Measurements from ENCODE around the gene WDR7. TPM values are rescaled to one million over a fixed set of nuclear protein-coding genes. Genes with fewer than 3 reads are reported as not detected.

The WDR7 gene
- total and polyA plus RNA-seq, 4 experiments from 2014 or later = 22.3 to 50.8 (median 36.2) TPM

- Mint-ChIP-seq H3K4me1 (no peaks in the 10 kb centered on the region), H3K4me3 (no peak overlapping the region), H3K9me3 (peaks cover 0 to 2% (median 0%) of the 10 kb centered on the region in 8 donors), H3K36me3 (peaks cover 57 to 62% of the 10 kb centered on the region in 2 donors), H3K27ac (no peak overlapping the region), H3K27me3 (no peaks in the 10 kb centered on the region)
- intact Hi-C loops (cut with micrococcal nuclease) = no loop called here
- Histone ChIP-seq H3K4me1 (ENCODE audit: insufficient read depth, low read length) (no peaks in the 10 kb centered on the region), H3K27ac (ENCODE audit: low read depth, low read length) (no peak overlapping the region), H3K36me3 (ENCODE audit: insufficient read depth, low read length) (peaks cover 13% of the 10 kb centered on the region), H3K4me3 (ENCODE audit: low read length in 2 of 2) (no peak overlapping the region), H3K9me3 (ENCODE audit: control insufficient read depth in 1 of 2, low read length in 2 of 2) (no peaks in the 10 kb centered on the region), H3K27me3 (ENCODE audit: insufficient read depth, low read length) (no peaks in the 10 kb centered on the region)
- ChIA-PET POLR2A (ENCODE audit: partially characterized antibody) (interaction anchor here (1.2 kb wide), 1 partner anchor 10 kb away, joined by 3 read pairs; no protein-coding TSS in a partner anchor), CTCF (ENCODE audit: partially characterized antibody) (no interaction called here)
- DNase-seq = no peak
Observed at GRCh38 chr18:57029761-57030160, 378.6 kb downstream of the WDR7 start.

GRCh38 chr18:57030417-57030816 is 379.3 kb downstream of the WDR7 start:
- Histone ChIP-seq H3K27me3 (ENCODE audit: insufficient read depth, low read length) (no peaks in the 10 kb centered on the region), H3K36me3 (ENCODE audit: insufficient read depth, low read length) (peaks cover 13% of the 10 kb centered on the region), H3K4me1 (ENCODE audit: insufficient read depth, low read length) (no peaks in the 10 kb centered on the region), H3K4me3 (ENCODE audit: low read length in 2 of 2) (no peak overlapping the region), H3K27ac (ENCODE audit: low read depth, low read length) (no peak overlapping the region), H3K9me3 (ENCODE audit: control insufficient read depth in 1 of 2, low read length in 2 of 2) (no peaks in the 10 kb centered on the region)
- no peaks in the 10 kb centered on the region for H3K4me1 Mint-ChIP-seq
- no peak overlapping the region for H3K4me3 Mint-ChIP-seq
- ChIA-PET POLR2A (ENCODE audit: partially characterized antibody) (interaction anchor here (1.2 kb wide), 1 partner anchor 11 kb away, joined by 3 read pairs; no protein-coding TSS in a partner anchor), CTCF (ENCODE audit: partially characterized antibody) (no interaction called here)
- no peak for DNase-seq
- peaks cover 0 to 2% (median 0%) of the 10 kb centered on the region in 8 donors for H3K9me3 Mint-ChIP-seq
- H3K27ac Mint-ChIP-seq = no peak overlapping the region
- peaks cover 54 to 59% of the 10 kb centered on the region in 2 donors for H3K36me3 Mint-ChIP-seq
- H3K27me3 Mint-ChIP-seq = no peaks in the 10 kb centered on the region
- intact Hi-C loops (cut with micrococcal nuclease) = no loop called here

- Mint-ChIP-seq H3K27ac (peak overlapping the region in 1 of 7 donors; percentile 1), H3K9me3 (peaks cover 0 to 2% (median 0%) of the 10 kb centered on the region in 8 donors), H3K27me3 (no peaks in the 10 kb centered on the region), H3K4me1 (no peaks in the 10 kb centered on the region), H3K4me3 (no peak overlapping the region), H3K36me3 (peaks cover 13 to 16% of the 10 kb centered on the region in 2 donors)
- H3K4me1 ChIP-seq (ENCODE audit: insufficient read depth, low read length) = no peaks in the 10 kb centered on the region
- H3K9me3 ChIP-seq (ENCODE audit: control insufficient read depth in 1 of 2, low read length in 2 of 2) = no peaks in the 10 kb centered on the region
- CTCF ChIA-PET (ENCODE audit: partially characterized antibody) = no interaction called here
- POLR2A ChIA-PET (ENCODE audit: partially characterized antibody) = no interaction called here
- H3K4me3 ChIP-seq (ENCODE audit: low read length in 2 of 2) = no peak overlapping the region
- no peaks in the 10 kb centered on the region for H3K36me3 ChIP-seq (ENCODE audit: insufficient read depth, low read length)
- H3K27ac ChIP-seq (ENCODE audit: low read depth, low read length) = no peak overlapping the region
- intact Hi-C loops (cut with micrococcal nuclease) = no loop called here
- no peaks in the 10 kb centered on the region for H3K27me3 ChIP-seq (ENCODE audit: insufficient read depth, low read length)
- no peak for DNase-seq
Observed at GRCh38 chr18:57035590-57035989, 384.4 kb downstream of the WDR7 start.

DNA sequence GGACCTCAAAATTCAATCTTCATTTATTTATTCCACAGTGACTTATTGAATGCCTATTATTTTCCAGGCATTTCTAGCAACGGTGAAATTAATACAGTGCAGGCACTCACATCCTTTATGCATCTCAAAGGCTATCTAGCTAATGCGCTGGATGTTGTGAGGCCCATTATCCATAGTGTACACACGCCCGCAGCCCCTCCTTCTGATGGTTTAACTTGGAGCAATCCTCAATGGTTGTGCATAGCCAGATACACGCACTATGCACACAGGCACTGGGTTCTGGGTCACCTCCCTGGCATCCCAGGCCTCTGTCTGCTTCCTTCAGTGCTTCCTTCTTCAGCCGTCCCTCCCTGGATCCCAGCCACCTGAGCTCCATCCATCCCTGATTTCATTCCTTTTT is 387.2 kb downstream of the WDR7 start:
- Histone ChIP-seq H3K36me3 (ENCODE audit: insufficient read depth, low read length) (no peaks in the 10 kb centered on the region), H3K27ac (ENCODE audit: low read depth, low read length) (no peak overlapping the region), H3K4me1 (ENCODE audit: insufficient read depth, low read length) (no peaks in the 10 kb centered on the region), H3K9me3 (ENCODE audit: control insufficient read depth in 1 of 2, low read length in 2 of 2) (no peaks in the 10 kb centered on the region), H3K27me3 (ENCODE audit: insufficient read depth, low read length) (no peaks in the 10 kb centered on the region), H3K4me3 (ENCODE audit: low read length in 2 of 2) (no peak overlapping the region)
- no peak overlapping the region for H3K4me3 Mint-ChIP-seq
- no peaks in the 10 kb centered on the region for H3K4me1 Mint-ChIP-seq
- peaks cover 0 to 2% of the 10 kb centered on the region in 2 donors for H3K27me3 Mint-ChIP-seq
- H3K9me3 Mint-ChIP-seq = peaks cover 0 to 2% (median 0%) of the 10 kb centered on the region in 8 donors
- H3K27ac Mint-ChIP-seq = peak overlapping the region in 1 of 7 donors; percentile 50
- no peak for DNase-seq
- intact Hi-C loops (cut with micrococcal nuclease) = no loop called here
- ChIA-PET POLR2A (ENCODE audit: partially characterized antibody) (no interaction called here), CTCF (ENCODE audit: partially characterized antibody) (no interaction called here)
- H3K36me3 Mint-ChIP-seq = no peaks in the 10 kb centered on the region

GRCh38 chr18:57040175-57040574 is 389.0 kb downstream of the WDR7 start:
- POLR2A ChIA-PET (ENCODE audit: partially characterized antibody) = no interaction called here

GRCh38 chr18:57043241-57043640 is 392.1 kb downstream of the WDR7 start:
- H3K27me3 Mint-ChIP-seq = peaks cover 1 to 2% of the 10 kb centered on the region in 2 donors
- H3K4me1 Mint-ChIP-seq = no peaks in the 10 kb centered on the region

More at GRCh38 chr18:57040175-57040574, 389.0 kb downstream of the WDR7 start:
- intact Hi-C loops (cut with micrococcal nuclease) = no loop called here
- no peak for DNase-seq
- Mint-ChIP-seq H3K36me3 (no peaks in the 10 kb centered on the region), H3K27me3 (peaks cover 0 to 2% of the 10 kb centered on the region in 2 donors), H3K27ac (no peak overlapping the region), H3K4me3 (no peak overlapping the region), H3K9me3 (peaks cover 0 to 2% (median 0%) of the 10 kb centered on the region in 8 donors), H3K4me1 (no peaks in the 10 kb centered on the region)
- no peak overlapping the region for H3K27ac ChIP-seq (ENCODE audit: low read depth, low read length)
- H3K4me1 ChIP-seq (ENCODE audit: insufficient read depth, low read length) = no peaks in the 10 kb centered on the region
- H3K27me3 ChIP-seq (ENCODE audit: insufficient read depth, low read length) = no peaks in the 10 kb centered on the region
- no peak overlapping the region for H3K4me3 ChIP-seq (ENCODE audit: low read length in 2 of 2)
- no peaks in the 10 kb centered on the region for H3K36me3 ChIP-seq (ENCODE audit: insufficient read depth, low read length)
- no peaks in the 10 kb centered on the region for H3K9me3 ChIP-seq (ENCODE audit: control insufficient read depth in 1 of 2, low read length in 2 of 2)
- CTCF ChIA-PET (ENCODE audit: partially characterized antibody) = no interaction called here

DNA sequence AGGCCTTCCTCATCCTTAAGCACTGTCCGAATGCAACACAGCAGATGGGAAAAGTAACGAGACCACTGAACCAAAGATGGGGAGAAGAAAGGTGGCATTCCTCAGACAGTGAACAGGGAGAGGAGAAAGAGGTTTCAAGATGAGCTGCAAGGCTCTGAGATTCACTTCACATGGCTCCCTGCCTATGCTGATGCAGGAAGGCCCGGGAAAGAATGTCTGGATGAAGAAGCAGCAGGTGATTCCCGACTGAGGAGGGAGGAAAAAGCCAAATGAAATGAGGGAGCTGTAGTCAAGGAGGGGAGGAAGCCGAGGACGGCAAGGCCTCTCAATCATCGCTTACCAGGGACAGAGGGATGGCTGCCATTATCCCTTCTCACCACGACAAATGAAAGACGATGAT is 397.2 kb downstream of the WDR7 start:
- H3K27me3 ChIP-seq (ENCODE audit: insufficient read depth, low read length) = no peaks in the 10 kb centered on the region
- POLR2A ChIA-PET (ENCODE audit: partially characterized antibody) = no interaction called here
- intact Hi-C loops (cut with micrococcal nuclease) = no loop called here

More at GRCh38 chr18:57043241-57043640, 392.1 kb downstream of the WDR7 start:
- intact Hi-C loops (cut with micrococcal nuclease) = no loop called here
- no peak for DNase-seq
- Mint-ChIP-seq H3K4me3 (no peak overlapping the region), H3K36me3 (no peaks in the 10 kb centered on the region), H3K9me3 (no peaks in the 10 kb centered on the region), H3K27ac (no peak overlapping the region)
- ChIA-PET CTCF (ENCODE audit: partially characterized antibody) (no interaction called here), POLR2A (ENCODE audit: partially characterized antibody) (no interaction called here)
- H3K36me3 ChIP-seq (ENCODE audit: insufficient read depth, low read length) = no peaks in the 10 kb centered on the region
- H3K4me1 ChIP-seq (ENCODE audit: insufficient read depth, low read length) = no peaks in the 10 kb centered on the region
- H3K27ac ChIP-seq (ENCODE audit: low read depth, low read length) = no peak overlapping the region
- no peaks in the 10 kb centered on the region for H3K9me3 ChIP-seq (ENCODE audit: control insufficient read depth in 1 of 2, low read length in 2 of 2)
- H3K27me3 ChIP-seq (ENCODE audit: insufficient read depth, low read length) = no peaks in the 10 kb centered on the region
- no peak overlapping the region for H3K4me3 ChIP-seq (ENCODE audit: low read length in 2 of 2)

DNA sequence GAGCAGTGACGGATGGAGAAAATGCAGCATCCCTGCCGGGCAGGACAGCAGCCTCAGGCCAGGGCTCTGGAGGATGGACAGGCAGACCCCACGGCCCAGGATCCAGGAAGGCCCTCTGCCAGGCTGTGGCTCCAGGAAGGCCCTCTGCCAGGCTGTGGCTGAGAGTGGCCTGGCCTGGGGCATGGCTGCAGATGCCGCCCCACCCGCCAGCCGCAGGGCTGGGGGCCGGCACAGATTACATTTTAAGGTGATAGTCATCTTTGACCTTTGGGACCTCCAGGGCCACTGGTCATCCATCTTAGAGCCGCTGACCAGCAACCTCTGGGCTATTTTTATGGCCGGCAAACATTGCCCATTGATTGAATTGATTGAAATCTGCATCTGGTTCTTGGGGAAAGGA is 397.7 kb downstream of the WDR7 start:
- Histone ChIP-seq H3K27me3 (ENCODE audit: insufficient read depth, low read length) (no peaks in the 10 kb centered on the region), H3K27ac (ENCODE audit: low read depth, low read length) (no peak overlapping the region), H3K4me1 (ENCODE audit: insufficient read depth, low read length) (no peaks in the 10 kb centered on the region), H3K9me3 (ENCODE audit: control insufficient read depth in 1 of 2, low read length in 2 of 2) (no peaks in the 10 kb centered on the region), H3K4me3 (ENCODE audit: low read length in 2 of 2) (no peak overlapping the region), H3K36me3 (ENCODE audit: insufficient read depth, low read length) (no peaks in the 10 kb centered on the region)
- Mint-ChIP-seq H3K4me3 (no peak overlapping the region), H3K27ac (no peak overlapping the region), H3K36me3 (no peaks in the 10 kb centered on the region), H3K9me3 (peaks cover 0 to 2% (median 0%) of the 10 kb centered on the region in 8 donors), H3K27me3 (peaks cover 0 to 1% of the 10 kb centered on the region in 2 donors), H3K4me1 (no peaks in the 10 kb centered on the region)
- POLR2A ChIA-PET (ENCODE audit: partially characterized antibody) = no interaction called here
- DNase-seq = no peak
- CTCF ChIA-PET (ENCODE audit: partially characterized antibody) = no interaction called here
- intact Hi-C loops (cut with micrococcal nuclease) = no loop called here

More for the DNA sequence above, 397.2 kb downstream of the WDR7 start:
- H3K27ac ChIP-seq (ENCODE audit: low read depth, low read length) = no peak overlapping the region
- H3K36me3 ChIP-seq (ENCODE audit: insufficient read depth, low read length) = no peaks in the 10 kb centered on the region
- H3K4me3 Mint-ChIP-seq = no peak overlapping the region
- H3K4me1 ChIP-seq (ENCODE audit: insufficient read depth, low read length) = no peaks in the 10 kb centered on the region
- CTCF ChIA-PET (ENCODE audit: partially characterized antibody) = no interaction called here
- H3K27me3 Mint-ChIP-seq = peaks cover 0 to 1% of the 10 kb centered on the region in 2 donors
- no peaks in the 10 kb centered on the region for H3K9me3 ChIP-seq (ENCODE audit: control insufficient read depth in 1 of 2, low read length in 2 of 2)
- no peak overlapping the region for H3K27ac Mint-ChIP-seq
- H3K4me1 Mint-ChIP-seq = no peaks in the 10 kb centered on the region
- no peak for DNase-seq
- H3K9me3 Mint-ChIP-seq = peaks cover 0 to 2% (median 0%) of the 10 kb centered on the region in 8 donors
- H3K36me3 Mint-ChIP-seq = no peaks in the 10 kb centered on the region
- no peak overlapping the region for H3K4me3 ChIP-seq (ENCODE audit: low read length in 2 of 2)
